HL-60 (cell line): Measurements from ENCODE around the gene ELP2.
"Not testable (repeated sequence)": the region's sequence is repeated elsewhere in the genome, so short reads cannot be mapped to it uniquely, and the experiment has no call there.

Experiments used
- DNase-seq, 2 experiments: peaks; one replicate each; pipeline ENCODE4 v3.0.0-alpha.2; 2010 to 2020; ENCODE audit warnings: low read depth in 1 of 2, low spot score in 1 of 2
- H3K27ac ChIP-seq: fragments of 250-450 bp; sonication (Bioruptor Pico); replicated peaks from 2 replicates; pipeline ENCODE4 v1.5.1; 2020; ENCODE audit warnings: mild to moderate bottlenecking, moderate library complexity
- H3K27me3 ChIP-seq: fragments of 250-450 bp; sonication (Bioruptor Pico); 2 replicates; pipeline ENCODE4 v1.5.1; 2021; ENCODE audit warnings: mild to moderate bottlenecking, moderate library complexity; ENCODE audit not compliant: insufficient read depth, poor library complexity, severe bottlenecking
- H3K4me3 ChIP-seq: replicated peaks from 2 replicates; pipeline ENCODE4 v1.5.1; 2011; ENCODE audit warnings: mild to moderate bottlenecking, control low read depth, low read length; ENCODE audit not compliant: insufficient read depth
- GABPA ChIP-seq: IDR thresholded peaks from 2 replicates; pipeline ENCODE4 v1.6.1; 2012; ENCODE audit warnings: low read depth
- POLR2AphosphoS5 ChIP-seq: IDR thresholded peaks from 2 replicates; pipeline ENCODE4 v1.6.1; 2012; ENCODE audit warnings: low read depth
- SPI1 ChIP-seq: IDR thresholded peaks from 2 replicates; pipeline ENCODE4 v1.6.1; 2012; ENCODE audit warnings: low read depth, mild to moderate bottlenecking, borderline replicate concordance
- long read RNA-seq: library from polyadenylated mRNA; unstranded; transcript quantifications from one replicate; pipeline ENCODE4 v2.0.0, GENCODE V29; 2020
- TF ChIP-seq, protein P1 (sequence below): IDR thresholded peaks from one replicate; pipeline ENCODE4 v1.5.1; 2011; ENCODE audit warnings: low read length, control low read depth, inconsistent platforms; ENCODE audit not compliant: insufficient read depth
- TF ChIP-seq, protein P2 (sequence below): IDR thresholded peaks from 2 replicates; pipeline ENCODE4 v1.6.1; 2012; ENCODE audit warnings: low read depth; ENCODE audit not compliant: insufficient replicate concordance

The ELP2 gene
- long read RNA-seq, full-length matches to known transcripts, result 1,600 of 1,891 reads
- long read RNA-seq, partial matches to known transcripts, result 79 of 1,891 reads
- long read RNA-seq, other reads (novel, unspliced or antisense), result 212 of 1,891 reads

GRCh38 chr18:36129300-36130038 lies at the start of gene ELP2, which contains the start of gene SLC39A6:
TSS of gene ELP2 (plus strand) at chr18:36129899. CDS start at chr18:36129934, 35 bp downstream.
TSS of gene SLC39A6 (minus strand) at chr18:36129340. CDS start at chr18:36127007, 2,333 bp downstream.
- H3K27ac ChIP-seq, result peak within 1 kb of the TSS; percentile 97
- no peaks in the 10 kb centered on the region for H3K27me3 ChIP-seq
- DNase-seq, result peak; percentile 97 to 98
- TF ChIP-seq, protein P1, sequence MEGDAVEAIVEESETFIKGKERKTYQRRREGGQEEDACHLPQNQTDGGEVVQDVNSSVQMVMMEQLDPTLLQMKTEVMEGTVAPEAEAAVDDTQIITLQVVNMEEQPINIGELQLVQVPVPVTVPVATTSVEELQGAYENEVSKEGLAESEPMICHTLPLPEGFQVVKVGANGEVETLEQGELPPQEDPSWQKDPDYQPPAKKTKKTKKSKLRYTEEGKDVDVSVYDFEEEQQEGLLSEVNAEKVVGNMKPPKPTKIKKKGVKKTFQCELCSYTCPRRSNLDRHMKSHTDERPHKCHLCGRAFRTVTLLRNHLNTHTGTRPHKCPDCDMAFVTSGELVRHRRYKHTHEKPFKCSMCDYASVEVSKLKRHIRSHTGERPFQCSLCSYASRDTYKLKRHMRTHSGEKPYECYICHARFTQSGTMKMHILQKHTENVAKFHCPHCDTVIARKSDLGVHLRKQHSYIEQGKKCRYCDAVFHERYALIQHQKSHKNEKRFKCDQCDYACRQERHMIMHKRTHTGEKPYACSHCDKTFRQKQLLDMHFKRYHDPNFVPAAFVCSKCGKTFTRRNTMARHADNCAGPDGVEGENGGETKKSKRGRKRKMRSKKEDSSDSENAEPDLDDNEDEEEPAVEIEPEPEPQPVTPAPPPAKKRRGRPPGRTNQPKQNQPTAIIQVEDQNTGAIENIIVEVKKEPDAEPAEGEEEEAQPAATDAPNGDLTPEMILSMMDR, result no peak
- peak; percentile 87 for TF ChIP-seq GABPA
- TF ChIP-seq SPI1, result peak; percentile 94
- TF ChIP-seq POLR2AphosphoS5, result peak; percentile 93
- TF ChIP-seq, protein P2, sequence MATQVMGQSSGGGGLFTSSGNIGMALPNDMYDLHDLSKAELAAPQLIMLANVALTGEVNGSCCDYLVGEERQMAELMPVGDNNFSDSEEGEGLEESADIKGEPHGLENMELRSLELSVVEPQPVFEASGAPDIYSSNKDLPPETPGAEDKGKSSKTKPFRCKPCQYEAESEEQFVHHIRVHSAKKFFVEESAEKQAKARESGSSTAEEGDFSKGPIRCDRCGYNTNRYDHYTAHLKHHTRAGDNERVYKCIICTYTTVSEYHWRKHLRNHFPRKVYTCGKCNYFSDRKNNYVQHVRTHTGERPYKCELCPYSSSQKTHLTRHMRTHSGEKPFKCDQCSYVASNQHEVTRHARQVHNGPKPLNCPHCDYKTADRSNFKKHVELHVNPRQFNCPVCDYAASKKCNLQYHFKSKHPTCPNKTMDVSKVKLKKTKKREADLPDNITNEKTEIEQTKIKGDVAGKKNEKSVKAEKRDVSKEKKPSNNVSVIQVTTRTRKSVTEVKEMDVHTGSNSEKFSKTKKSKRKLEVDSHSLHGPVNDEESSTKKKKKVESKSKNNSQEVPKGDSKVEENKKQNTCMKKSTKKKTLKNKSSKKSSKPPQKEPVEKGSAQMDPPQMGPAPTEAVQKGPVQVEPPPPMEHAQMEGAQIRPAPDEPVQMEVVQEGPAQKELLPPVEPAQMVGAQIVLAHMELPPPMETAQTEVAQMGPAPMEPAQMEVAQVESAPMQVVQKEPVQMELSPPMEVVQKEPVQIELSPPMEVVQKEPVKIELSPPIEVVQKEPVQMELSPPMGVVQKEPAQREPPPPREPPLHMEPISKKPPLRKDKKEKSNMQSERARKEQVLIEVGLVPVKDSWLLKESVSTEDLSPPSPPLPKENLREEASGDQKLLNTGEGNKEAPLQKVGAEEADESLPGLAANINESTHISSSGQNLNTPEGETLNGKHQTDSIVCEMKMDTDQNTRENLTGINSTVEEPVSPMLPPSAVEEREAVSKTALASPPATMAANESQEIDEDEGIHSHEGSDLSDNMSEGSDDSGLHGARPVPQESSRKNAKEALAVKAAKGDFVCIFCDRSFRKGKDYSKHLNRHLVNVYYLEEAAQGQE, result peak; percentile 24
- H3K4me3 ChIP-seq, result peak within 1 kb of the TSS; percentile 100

DNA sequence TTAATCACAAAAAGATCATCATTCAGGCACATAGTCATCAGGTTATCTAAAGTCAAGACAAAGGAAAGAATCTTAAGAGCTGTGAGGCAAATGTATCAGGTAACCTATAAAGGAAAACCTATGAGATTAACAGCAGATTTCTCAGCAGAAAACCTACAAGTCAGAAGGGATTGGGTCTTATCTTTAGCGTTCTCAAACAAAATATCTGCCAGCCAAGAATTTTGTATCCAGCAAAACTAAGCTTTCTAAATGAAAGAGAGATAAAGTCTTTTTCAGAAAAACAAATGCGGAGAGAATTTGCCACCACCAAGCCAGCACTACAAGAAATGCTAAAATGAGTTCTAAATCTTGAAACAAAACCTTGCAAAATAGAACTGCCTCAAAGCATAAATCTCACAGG lies 48.6 kb upstream of the ELP2 start:
- H3K27me3 ChIP-seq, H3K4me3 ChIP-seq, DNase-seq, H3K27ac ChIP-seq: not testable (repeated sequence)

- no peak for DNase-seq
- H3K4me3 ChIP-seq, result no peak overlapping the region
- H3K27ac ChIP-seq, result no peak overlapping the region
- no peak for TF ChIP-seq POLR2AphosphoS5
- TF ChIP-seq, protein P2, result no peak
- TF ChIP-seq SPI1, result no peak
- TF ChIP-seq, protein P1, result no peak
- TF ChIP-seq GABPA, result no peak
- no peaks in the 10 kb centered on the region for H3K27me3 ChIP-seq
Measured at GRCh38 chr18:36083729-36084128, 46.0 kb upstream of the ELP2 start.

DNA sequence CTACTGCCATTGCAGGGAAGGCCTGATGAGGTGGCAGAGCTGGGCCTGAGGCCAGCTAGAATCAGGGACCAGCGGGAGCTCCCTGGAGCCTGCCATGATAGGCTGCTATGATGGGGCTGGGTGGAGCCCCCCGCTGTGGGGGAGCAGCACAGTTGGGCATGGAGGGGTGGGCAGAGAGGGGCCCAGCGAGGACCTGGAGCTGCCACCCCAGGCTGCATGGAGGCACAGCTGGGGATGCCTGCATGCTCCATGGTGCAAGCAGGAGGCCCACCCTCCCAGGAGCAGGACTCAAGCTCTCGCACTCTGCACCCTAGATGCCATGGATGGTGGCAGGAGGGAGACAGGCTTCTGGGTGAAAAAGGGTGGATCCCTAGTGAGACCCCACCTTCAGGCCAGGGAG lies 44.5 kb upstream of the ELP2 start:
- Histone ChIP-seq H3K4me3 (no peak overlapping the region), H3K27me3 (no peaks in the 10 kb centered on the region), H3K27ac (no peak overlapping the region)
- no peak for TF ChIP-seq SPI1
- TF ChIP-seq, protein P2, result no peak
- TF ChIP-seq, protein P1, result no peak
- no peak for DNase-seq
